NCI-H1105 treated with DMSO at 0.1 percent for 48 hours (cell line): ENCODE data around the gene ACTRT3.

ENCODE experiments used
- DNase-seq: peaks from one replicate; lab custom pipeline; 2025; lab: John Stamatoyannopoulos, UW

Gene ACTRT3

DNA sequence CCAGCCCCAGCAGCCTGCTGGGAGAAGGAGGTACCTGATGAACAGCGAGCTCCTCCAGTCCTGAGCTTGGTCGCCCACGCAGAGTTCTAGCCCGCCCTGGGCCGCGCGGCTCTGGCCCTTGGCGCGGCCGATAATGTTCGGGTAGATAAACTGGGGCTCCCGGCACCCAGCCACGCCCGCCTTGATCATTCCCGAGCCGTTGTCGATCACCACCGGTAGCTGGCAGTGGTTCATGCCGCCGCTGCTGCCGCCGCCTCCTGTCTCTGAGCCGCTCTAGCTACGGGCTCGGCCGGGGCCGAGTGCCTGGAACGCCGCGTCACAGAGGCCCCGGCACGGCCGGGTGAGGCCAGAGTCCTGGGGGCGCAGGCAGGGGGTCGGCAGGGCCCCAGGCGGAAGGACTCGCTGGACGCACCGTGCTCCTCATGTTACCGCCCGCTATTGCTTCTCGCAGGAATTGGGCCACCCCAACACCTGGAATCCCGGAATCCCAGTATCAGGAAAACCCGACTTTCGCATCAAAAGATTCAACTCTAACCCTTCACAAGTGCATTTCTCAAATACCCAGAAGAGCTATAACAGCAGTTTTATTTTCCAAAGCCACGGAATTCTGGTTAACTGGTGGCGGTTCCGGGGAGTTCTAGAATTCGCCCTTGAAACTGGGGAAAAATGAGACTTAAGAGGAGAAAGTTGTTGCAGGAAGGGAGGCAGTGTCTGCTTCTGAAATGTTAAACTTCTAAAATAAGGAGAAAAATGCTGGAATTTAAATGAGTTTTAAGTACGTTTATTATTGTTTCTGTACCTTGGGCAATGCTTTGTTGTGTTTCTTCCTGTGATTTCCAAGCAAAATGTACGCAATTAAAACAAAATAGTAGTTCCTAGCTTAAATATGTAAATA, at the start of gene ACTRT3:
Gene ACTRT3, minus strand, starts transcription at position 275 of the 895 bp plus-strand sequence. Its CDS starts 41 bp downstream, at position 234.
- no peak for DNase-seq

DNA sequence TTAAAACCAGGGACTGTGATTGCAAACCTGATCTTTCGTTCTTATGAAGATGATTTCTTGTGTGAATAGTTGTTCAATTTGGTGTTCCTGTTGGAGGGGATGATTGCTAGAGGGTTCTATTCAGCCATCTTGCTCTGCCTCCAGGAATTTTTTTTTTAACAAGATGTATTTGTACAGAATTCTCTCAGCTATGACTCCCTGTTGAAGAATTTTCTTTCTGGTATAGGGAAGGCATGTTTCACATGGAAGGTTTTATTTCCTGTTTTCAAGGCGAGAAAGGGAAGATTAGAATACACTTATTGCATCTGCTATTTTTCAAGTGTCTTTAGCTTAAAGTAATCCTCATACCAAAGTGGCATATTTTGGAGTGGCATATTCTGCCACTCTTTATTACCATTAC, 49.0 kb upstream of the ACTRT3 start:
- DNase-seq, result no peak

DNA sequence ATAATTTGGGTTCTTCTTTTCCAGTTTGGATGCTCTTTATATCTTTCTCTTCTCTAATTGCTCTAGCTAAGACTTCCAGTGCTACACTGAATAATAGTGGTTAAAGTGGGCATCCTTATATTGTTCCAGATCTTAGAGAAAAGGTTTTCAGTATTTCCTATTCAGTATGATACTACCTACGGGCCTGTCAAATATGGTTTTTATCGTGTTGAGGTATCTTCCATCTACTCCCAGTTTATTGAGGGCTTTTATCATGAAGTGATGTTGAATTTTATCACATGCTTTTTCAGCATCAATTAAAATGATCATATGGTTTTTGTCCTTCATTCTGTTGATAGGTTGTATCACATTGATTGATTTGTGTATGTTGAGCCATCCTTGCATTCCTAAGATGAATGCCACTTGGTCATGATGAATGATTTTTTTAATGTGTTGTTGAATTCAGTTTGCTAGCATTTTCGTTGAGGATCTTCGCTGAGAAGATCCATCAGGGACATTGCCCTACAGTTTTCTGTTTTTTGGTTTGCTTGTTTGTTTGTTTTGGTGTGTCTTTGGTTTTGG, 46.3 kb upstream of the ACTRT3 start:
- no peak for DNase-seq

DNA sequence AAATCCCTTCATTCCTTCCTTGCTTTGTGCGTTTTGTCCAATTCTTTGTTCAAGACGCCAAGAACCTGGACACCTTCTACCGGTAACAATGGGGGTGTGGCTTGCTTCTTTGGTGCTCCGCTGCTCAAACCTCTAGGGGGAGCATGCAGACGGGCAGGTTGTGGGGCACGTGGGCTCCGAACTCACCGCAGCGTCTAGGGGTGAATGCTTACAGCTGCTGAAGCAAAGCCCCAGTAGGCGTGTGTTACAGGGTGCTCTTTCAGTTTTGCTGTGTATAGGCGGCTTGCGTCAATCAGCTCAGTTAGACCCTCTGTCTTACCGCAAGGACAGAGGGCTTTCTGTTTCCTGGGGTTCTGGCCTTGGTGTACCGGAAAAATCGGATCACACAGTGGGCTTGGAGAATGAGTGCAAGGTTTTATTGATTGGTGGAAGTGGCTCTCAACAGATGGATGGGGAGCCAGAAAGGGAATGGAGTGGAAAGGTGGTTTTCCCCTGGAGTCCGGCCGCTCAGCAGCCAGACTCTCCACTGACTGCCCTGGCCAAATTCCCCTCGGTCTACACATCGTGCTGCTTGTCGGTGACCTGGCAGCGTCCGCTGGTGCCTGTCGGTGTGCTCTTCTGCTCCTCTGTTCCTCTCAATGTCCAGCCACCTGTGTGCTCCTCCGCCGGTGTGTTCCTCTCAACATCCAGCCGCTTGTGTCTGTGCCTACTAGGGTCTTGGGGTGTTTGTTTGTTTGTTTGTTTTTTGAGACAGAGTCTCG, 44.6 kb upstream of the ACTRT3 start:
- DNase-seq, result peak; percentile 72

DNA sequence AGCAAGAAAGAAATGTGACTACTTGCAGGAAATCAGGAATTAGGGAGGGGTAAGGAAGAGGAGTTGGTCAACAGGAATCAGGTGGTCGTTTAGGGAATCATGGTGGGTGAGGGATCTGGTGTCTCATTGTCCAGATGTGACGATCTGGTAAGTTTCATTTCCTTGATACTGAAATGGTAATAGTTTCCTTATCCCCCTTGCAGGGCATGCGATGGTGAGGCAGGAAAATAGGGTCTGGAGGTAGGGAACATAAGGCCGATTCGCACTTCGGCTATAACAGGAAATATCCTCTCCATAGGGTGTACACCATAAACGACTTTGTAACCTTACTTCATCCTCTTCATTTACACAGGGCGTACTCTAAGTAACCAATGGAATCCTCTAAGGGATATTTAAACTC, 43.9 kb upstream of the ACTRT3 start:
- no peak for DNase-seq

DNA sequence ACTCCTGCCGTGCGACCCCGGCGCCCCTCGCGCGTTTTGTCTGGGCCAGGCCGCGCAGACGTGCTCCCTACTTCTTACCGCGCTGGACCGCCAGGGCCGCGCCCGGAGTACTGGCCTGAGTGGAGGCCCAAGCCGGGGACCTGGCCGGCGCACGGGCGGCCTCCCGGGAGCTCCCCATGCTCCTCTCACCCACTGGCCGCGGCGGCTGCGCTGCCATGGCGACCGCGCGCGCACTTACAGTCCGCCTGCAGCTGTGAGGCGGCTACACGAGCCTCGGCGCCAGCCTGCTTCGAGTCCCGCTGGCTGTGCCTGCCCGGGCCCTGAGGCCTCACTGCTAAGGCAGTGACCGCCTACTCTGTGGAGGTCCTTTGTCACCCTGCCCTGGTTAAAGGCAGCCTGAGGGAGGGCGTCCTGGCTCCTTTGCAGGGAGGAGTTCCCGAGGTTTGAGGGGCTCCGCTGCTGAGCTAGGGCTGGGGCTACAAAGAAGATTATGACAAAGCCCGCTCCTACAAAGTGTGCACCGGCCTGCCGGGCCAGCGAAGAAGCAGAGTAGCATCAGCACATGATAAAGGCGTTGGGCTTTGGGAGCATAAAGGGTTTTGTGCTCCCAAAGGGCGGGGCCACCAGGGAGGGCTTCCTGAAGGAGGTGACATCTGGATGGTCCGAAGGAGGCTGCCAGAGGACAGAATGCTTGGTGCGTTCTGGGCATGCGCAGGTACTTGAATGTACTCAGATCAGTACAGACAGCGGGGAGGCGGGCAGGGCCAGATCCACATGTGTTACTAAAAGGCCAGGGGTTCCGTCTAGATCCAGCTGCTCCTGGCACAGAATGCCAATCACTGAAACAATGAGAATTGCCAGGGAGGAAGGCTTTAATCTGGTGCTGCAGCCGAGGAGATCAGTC, 43.2 kb upstream of the ACTRT3 start, which contains the start of the genes LRRC34 and LRRIQ4:
Gene LRRC34, minus strand, starts transcription at position 573 of the 904 bp plus-strand sequence. Its CDS starts 356 bp downstream, at position 217.
Gene LRRIQ4, plus strand, starts transcription at position 539 of the 904 bp plus-strand sequence. CDS start 9,052 bp downstream, outside the sequence.
- DNase-seq, result peak; percentile 93

DNA sequence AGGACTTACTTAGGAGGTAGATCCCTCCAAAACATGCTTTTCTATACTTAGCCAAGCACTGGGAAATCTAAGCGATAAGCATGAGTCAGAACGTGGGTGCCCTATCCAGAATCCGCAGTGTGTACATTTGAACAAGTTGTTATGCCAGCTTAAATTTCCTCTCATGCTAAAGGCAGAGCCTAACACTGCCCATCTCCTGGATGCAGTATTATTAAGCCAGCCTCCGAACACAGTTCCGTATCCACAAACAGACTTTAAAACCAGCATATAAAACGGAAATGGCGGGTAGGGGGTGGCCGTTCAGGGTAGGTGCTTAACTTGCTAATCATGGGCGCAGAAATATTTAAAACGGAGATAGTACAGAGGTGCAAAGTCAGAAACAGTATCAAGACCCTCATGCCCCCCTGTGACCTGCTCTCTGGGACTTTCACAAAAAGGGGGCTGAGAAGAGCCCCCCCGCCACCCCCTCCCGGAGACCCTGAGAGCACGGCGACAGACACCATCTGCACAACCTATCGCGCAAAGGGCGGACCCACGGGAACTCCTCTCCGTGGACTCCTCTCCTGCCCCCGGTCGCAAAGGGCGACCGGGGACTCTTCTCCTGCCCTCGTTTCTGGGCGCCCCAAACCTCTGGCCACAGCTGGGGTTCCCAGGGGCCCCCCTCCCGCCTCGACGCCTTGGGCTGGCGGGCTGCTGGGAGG, 42.4 kb upstream of the ACTRT3 start:
- DNase-seq, result peak; percentile 83

DNA sequence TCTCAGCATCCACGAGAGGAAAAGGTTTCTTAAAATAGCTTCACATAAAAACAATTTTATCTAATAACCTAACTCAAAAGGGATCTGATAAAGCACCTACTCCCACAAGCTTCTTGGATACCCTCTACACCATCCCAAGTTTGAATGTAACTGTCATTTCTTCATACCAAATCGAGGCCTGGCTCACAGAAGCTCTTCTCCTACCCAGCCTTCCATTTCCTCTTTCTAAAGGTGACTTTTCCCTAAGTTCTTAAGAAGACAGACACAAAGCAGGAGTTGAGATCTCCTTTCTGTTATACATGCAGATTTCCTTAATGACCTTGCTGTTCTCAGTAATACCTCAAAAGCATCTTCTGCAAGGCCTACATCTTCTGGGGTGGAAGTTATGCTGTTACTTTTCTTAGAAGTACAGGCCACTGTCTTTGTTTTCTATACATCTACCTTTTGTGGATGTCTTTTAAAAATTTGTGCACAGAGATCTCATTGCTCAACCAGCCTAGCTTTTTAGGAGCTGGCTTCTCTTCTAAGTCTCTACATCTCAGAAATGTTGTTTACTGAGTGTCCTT, 40.0 kb upstream of the ACTRT3 start:
- DNase-seq, result no peak

DNA sequence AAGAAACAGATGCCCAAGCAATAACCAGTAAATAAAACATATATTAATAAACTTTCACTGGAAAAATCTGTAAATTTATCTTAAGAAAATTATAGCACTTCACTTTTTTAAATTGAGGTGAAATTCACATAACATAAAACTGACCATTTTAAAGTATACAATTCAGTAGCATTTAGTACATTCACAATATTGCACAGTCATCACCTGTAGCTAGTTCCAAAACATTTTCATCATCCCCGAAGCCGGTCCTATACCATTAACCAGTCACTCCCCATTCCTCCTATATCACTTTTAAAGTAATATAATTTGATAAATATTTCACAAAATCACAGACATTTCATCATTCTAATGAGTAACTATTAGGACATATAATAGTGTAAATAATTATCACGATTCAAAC, 35.3 kb upstream of the ACTRT3 start:
- DNase-seq, result no peak

DNA sequence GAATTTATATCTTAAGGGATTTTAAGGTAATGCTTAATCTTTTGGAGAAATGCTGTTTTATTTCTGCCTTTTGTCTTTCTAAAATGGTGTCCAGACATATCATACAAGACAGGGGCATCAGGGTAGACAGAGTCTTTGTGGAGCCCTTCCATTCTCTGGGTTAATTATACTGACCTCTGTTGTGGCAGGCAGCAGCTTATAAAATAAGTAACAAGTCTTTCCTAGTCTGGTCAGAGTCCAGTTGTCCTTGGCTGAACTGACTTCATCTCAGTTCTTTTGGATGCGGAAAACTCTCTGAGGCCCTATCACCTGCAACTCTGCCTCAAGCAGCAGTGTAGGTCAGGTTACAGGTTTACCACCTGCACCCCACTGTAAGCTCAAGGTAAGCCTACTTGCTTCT, 23.0 kb upstream of the ACTRT3 start:
- DNase-seq, result no peak

DNA sequence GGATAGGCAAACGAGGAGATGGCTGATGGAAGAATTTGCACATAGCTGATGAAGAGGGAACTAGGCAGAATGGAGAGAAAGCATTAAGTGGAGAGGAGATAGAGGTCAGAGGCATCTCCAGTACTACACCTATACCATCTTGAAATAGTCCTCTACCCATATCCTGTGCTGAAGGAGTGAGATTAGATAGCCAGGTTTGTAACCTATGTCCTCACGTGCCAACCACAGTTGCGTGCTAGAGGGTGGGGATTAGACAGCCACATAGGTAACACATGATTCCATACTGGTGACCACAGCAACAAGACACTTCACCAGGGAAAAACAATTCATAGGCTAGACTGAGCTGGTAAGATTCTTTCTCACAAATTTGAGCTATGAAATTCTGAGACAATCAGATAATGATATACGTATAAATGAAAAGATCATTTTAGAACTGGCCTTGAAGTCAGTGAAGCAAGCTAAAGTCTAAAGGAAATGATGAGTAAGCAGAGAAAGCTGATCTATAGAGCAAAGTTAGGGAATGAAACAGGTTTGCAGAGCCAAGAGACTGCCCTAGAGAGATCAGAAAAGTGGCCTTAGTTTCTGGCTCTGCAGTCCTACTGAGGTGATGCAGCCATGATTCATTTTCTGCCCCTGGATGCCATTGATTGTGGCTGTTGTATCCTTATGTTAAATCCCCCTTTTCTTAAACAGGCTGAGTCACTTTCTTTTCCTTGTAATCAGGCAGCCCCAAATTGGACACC, 21.5 kb upstream of the ACTRT3 start:
- no peak for DNase-seq

DNA sequence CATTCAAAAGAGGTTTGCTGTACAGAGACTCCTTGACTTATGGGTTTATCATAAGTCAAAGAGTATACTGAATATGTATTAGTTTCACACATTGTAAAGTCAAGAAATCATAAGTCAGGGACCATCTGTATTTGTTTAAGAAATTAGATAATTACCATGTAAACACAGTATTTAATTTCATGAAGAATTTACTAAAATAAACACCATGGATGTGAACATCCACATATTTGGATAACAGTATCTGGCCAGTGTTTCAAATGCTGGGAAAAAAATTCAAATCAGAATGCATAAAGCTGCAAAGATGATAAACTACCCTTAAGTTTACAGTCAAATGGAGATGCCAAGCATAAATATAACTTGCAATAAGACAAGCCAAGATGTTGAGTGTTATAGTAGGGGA, 20.9 kb upstream of the ACTRT3 start:
- DNase-seq, result no peak

DNA sequence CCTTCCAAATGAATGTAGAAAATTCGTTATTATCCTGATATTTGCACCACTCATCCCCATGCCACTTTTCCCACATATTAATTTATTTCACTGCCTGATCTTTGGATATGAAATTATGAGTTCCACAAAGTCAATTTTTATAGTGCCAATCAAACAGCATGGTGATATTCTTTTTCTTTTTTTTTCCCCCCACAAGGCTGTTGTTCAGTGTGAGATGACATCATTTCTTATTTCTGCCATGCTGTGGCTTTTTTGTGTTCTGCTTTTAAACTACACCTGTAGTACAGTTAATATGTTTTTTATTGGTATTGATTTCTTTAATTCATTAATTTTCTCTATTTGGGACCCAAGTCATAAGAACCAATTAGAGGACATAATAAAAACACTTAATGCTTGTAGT, 18.4 kb upstream of the ACTRT3 start:
- no peak for DNase-seq

DNA sequence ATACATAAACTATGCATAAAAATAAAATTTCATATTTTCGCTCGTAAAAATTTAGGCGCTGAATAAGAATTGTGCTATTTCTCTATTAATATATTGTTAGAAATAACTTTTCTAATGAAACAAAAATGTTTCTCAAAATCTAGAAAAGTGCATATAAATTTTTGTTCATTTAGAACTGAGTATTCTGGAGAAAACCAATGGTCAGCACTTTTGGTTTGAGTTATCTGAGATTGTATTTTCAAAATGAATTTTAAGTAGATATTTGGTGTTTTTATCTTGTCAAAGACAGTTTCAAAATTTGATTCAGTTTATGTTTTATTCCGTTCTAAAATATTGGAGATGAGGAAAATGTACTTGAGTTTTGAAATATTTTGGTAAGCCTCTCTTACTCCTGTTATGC, 17.8 kb upstream of the ACTRT3 start:
- DNase-seq, result no peak

DNA sequence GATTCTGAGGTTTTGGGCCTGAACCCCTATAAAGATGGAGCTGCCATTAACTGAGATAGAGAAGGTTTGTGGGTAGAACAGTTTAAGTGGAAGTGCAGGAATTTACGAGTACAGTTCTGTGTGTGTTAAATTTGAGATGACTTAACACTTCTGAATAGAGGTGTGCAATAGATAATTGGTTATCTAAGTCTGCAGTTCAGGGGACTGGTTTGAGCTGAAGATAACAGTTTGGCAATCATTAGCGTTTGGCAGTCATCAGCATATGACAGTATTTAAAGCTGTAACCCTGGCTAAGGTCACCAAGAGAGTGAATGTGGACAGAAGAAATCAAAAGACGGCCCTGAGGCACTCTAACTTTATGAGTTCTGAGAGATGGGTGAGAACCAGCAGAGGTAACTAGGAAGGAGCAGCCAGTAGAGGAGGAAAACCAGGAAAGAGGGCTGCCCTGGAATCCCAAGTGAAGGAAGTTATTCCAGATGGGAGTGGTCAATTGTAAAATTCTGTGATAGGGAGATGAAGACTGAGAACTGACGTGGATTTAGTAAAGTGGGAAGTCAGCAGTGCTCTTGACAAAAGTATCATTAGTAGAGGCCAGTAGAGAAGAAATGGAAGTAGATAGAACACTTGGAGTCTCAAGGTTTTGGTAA, 12.0 kb upstream of the ACTRT3 start:
- no peak for DNase-seq

DNA sequence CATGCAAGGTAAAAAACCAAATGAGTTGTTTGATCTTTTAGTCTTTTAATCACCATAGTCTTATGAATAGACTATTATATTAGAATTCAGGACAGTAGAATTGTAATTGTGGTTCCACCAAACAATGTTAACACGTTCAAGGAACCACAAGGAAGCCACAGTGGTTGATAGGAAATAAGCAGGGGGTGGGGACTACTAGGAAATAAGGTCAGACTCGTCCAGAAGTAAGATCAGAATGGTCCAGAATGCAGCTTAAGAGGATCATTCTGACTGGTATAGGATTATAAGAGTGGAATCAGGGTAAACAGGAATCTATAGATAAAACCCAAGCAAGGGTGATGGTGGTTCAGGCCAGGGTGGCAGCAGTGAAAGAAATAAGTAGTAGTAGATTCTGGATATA, 11.4 kb upstream of the ACTRT3 start:
- DNase-seq, result no peak

DNA sequence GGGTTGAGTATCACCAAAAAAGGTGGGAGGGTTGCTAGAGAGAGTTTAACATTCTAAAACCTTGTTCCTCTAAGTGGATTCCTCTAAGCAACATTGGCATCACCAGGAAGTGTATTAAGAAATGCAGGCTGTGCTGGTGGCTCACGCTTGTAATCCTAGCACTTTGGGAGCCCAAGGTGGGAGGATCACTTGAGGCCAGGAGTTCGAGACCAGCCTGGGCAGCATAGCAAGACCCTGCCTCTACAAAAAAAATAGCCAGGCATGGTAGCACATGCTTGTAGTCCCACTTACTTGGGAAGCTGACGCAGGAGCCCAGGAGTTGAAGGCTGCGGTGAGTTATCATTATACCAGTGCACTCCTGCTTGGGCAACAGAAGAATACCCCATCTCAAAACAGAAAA, 8.5 kb upstream of the ACTRT3 start:
- no peak for DNase-seq

DNA sequence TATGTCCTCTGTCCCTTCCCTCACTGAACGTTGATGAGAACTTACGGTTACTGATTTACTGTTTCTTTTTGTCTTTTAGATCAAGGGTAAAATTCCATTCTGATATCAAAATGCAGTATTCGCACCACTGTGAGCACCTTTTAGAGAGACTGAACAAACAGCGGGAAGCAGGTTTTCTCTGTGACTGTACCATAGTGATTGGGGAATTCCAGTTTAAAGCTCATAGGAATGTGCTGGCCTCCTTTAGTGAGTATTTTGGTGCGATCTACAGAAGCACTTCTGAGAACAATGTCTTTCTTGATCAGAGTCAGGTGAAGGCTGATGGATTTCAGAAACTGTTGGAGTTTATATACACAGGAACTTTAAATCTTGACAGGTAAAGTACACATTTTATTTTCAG, 4.8 kb upstream of the ACTRT3 start:
- DNase-seq, result no peak
